ENCODE data around the gene CIDEC.

- TF ChIP-seq CTCF (IDR thresholded peaks at IDR 0.05): no peak
- TF ChIP-seq POLR2A (IDR thresholded peaks at IDR 0.05): no peak
Observed at GRCh38 chr3:9867106-9867505, 12.9 kb downstream of the CIDEC start.
